SK-N-SH treated with all-trans-retinoic acid at 6 μM for 48 hours (cell line): ENCODE measurements around the gene MLPH.

ENCODE experiments used
- CSRNP3 ChIP-seq: fragments of 250-450 bp; sonication (Bioruptor Pico); IDR thresholded peaks from 2 replicates; pipeline ENCODE4 v1.5.1; 2021; ENCODE audit warnings: mild to moderate bottlenecking, moderate library complexity
- ESRRG ChIP-seq: fragments of 250-450 bp; sonication (Bioruptor Pico); IDR thresholded peaks from 2 replicates; pipeline ENCODE4 v1.6.1; 2021; ENCODE audit warnings: mild to moderate bottlenecking
- POU6F1 ChIP-seq: fragments of 250-450 bp; sonication (Bioruptor Pico); IDR thresholded peaks from 2 replicates; pipeline ENCODE4 v1.8.0; 2021; ENCODE audit warnings: low read depth, mild to moderate bottlenecking, moderate library complexity, borderline replicate concordance
- PPARA ChIP-seq: fragments of 250-450 bp; sonication (Bioruptor Pico); IDR thresholded peaks from 2 replicates; pipeline ENCODE4 v1.5.0; 2020; ENCODE audit warnings: mild to moderate bottlenecking, borderline replicate concordance
- RARB ChIP-seq: fragments of 250-450 bp; sonication (Bioruptor Pico); IDR thresholded peaks from 2 replicates; pipeline ENCODE4 v1.8.0; 2021; ENCODE audit warnings: mild to moderate bottlenecking, moderate library complexity
- TCF4 ChIP-seq: fragments of 250-450 bp; sonication (Bioruptor Pico); IDR thresholded peaks from 2 replicates; pipeline ENCODE4 v1.8.0; 2021; ENCODE audit warnings: mild to moderate bottlenecking, moderate library complexity, borderline replicate concordance
- ZFP3 ChIP-seq: fragments of 250-450 bp; sonication (Bioruptor Pico); IDR thresholded peaks from 2 replicates; pipeline ENCODE4 v1.5.0; 2020; ENCODE audit warnings: mild to moderate bottlenecking, moderate library complexity
- ZFP30 ChIP-seq: fragments of 450-650 bp; formaldehyde crosslinking; IDR thresholded peaks from 2 replicates; pipeline ENCODE4 v1.5.0; 2022; ENCODE audit warnings: mild to moderate bottlenecking, moderate library complexity
- ZNF70 ChIP-seq: fragments of 450-650 bp; formaldehyde crosslinking; IDR thresholded peaks from 2 replicates; pipeline ENCODE4 v1.5.0; 2020; ENCODE audit warnings: mild to moderate bottlenecking, moderate library complexity
- ZNF8 ChIP-seq: fragments of 450-650 bp; formaldehyde crosslinking; IDR thresholded peaks from 2 replicates; pipeline ENCODE4 v1.5.0; 2020; ENCODE audit warnings: mild to moderate bottlenecking, moderate library complexity

DNA sequence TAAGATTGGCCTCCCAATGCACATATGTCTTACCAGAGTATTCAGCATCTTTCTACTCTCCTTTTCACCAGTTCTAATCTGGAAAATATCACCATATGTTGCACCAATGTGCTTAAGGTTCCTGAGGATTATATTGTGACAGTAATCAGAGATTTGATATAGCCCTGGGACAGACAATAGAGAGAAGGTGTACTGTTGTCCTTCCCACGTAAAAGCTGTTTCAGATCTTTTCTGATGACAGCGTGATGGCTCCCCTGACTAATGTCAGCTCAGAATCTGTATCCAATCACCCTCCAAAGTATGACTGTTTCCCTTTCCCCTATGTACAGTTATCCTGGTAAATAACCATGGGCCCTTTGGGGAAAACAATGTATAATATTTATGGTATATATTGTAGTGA lies 9.0 kb upstream of the MLPH start:
- no peak for TF ChIP-seq ZFP30 (CRISPR knock-in tag)
- TF ChIP-seq PPARA (CRISPR knock-in tag), result no peak
- TF ChIP-seq ZNF70 (CRISPR knock-in tag), result no peak
- TF ChIP-seq ZFP3, result no peak
- TF ChIP-seq CSRNP3, result no peak
- no peak for TF ChIP-seq ZNF8 (CRISPR knock-in tag)
- TF ChIP-seq ESRRG (CRISPR knock-in tag), result no peak
- TF ChIP-seq RARB (CRISPR knock-in tag), result no peak
- TF ChIP-seq POU6F1 (CRISPR knock-in tag), result no peak
- TF ChIP-seq TCF4 (CRISPR knock-in tag), result no peak
